Mesenchymal stem cell (in vitro differentiated cells and primary cell): Measurements from ENCODE around the gene NES.

Experiments
- DNase-seq: peaks from one replicate; pipeline ENCODE4 v3.0.0-alpha.2; 2013
- H2AFZ ChIP-seq: one replicate; pipeline ENCODE4 v1.6.1; 2013; ENCODE audit warnings: low read depth, mild to moderate bottlenecking, control low read depth, inconsistent platforms, low read length, moderate library complexity
- H2AK5ac ChIP-seq: 2 replicates; pipeline ENCODE4 v1.6.1; 2013; ENCODE audit warnings: low read length, moderate library complexity, mild to moderate bottlenecking, inconsistent platforms; ENCODE audit not compliant: severe bottlenecking
- H2BK120ac ChIP-seq: one replicate; pipeline ENCODE4 v1.6.1; 2013; ENCODE audit warnings: low read depth, mild to moderate bottlenecking, inconsistent platforms, low read length, moderate library complexity
- H2BK12ac ChIP-seq, 2 experiments: one replicate each; pipeline ENCODE4 v1.6.1; 2013; ENCODE audit warnings: inconsistent platforms in 2 of 2, low read length in 2 of 2, mild to moderate bottlenecking in 2 of 2, moderate library complexity in 2 of 2, control low read depth in 1 of 2
- H2BK15ac ChIP-seq: one replicate; pipeline ENCODE4 v1.6.1; 2013; ENCODE audit warnings: mild to moderate bottlenecking, low read depth, inconsistent platforms; ENCODE audit not compliant: poor library complexity, severe bottlenecking
- H2BK5ac ChIP-seq: 2 replicates; pipeline ENCODE4 v1.6.1; 2013; ENCODE audit warnings: low read depth, mild to moderate bottlenecking, low read length, control low read depth, inconsistent platforms; ENCODE audit not compliant: poor library complexity, severe bottlenecking
- H3K14ac ChIP-seq, 2 experiments: one replicate each; pipeline ENCODE4 v1.6.1; 2013; ENCODE audit warnings: inconsistent platforms in 2 of 2, low read length in 2 of 2, control low read depth in 1 of 2, mild to moderate bottlenecking in 1 of 2, moderate library complexity in 1 of 2
- H3K18ac ChIP-seq, 2 experiments: one replicate each; pipeline ENCODE4 v1.6.1; 2013; ENCODE audit warnings: inconsistent platforms in 2 of 2, low read length in 2 of 2, control low read depth in 1 of 2, low read depth in 1 of 2, mild to moderate bottlenecking in 1 of 2
- H3K23ac ChIP-seq, 2 experiments: one replicate each; pipeline ENCODE4 v1.6.1; 2013; ENCODE audit warnings: inconsistent platforms in 2 of 2, low read length in 2 of 2, mild to moderate bottlenecking in 2 of 2, moderate library complexity in 2 of 2, control low read depth in 1 of 2
- H3K27ac ChIP-seq: 2 replicates; pipeline ENCODE4 v1.5.1; 2013; ENCODE audit warnings: mild to moderate bottlenecking, moderate library complexity, low read length, control low read depth, inconsistent platforms; ENCODE audit not compliant: poor library complexity, severe bottlenecking
- H3K27me3 ChIP-seq, 2 experiments: 2 replicates each; pipeline versions ENCODE4 v1.6.1 to v1.7.0; 2013; ENCODE audit warnings: low read length in 2 of 2, mild to moderate bottlenecking in 2 of 2, moderate library complexity in 2 of 2, control low read depth in 1 of 2, inconsistent platforms in 1 of 2; ENCODE audit not compliant: control insufficient read depth in 1 of 2, insufficient read depth in 1 of 2
- H3K36me3 ChIP-seq, 2 experiments: 2 replicates each; pipeline versions ENCODE4 v1.6.1 to v1.7.0; 2013; ENCODE audit warnings: low read length in 2 of 2, control low read depth in 1 of 2, inconsistent platforms in 1 of 2, low read depth in 1 of 2, mild to moderate bottlenecking in 1 of 2; ENCODE audit not compliant: insufficient read depth in 2 of 2, control insufficient read depth in 1 of 2
- H3K4ac ChIP-seq, 2 experiments: one replicate each; pipeline ENCODE4 v1.6.1; 2013; ENCODE audit warnings: inconsistent platforms in 2 of 2, low read length in 2 of 2, mild to moderate bottlenecking in 2 of 2, moderate library complexity in 2 of 2, control low read depth in 1 of 2, low read depth in 1 of 2
- H3K4me1 ChIP-seq: 2 replicates; pipeline ENCODE4 v1.6.1; 2013; ENCODE audit warnings: low read depth, low read length, control low read depth; ENCODE audit not compliant: control insufficient read depth, insufficient read depth
- H3K4me2 ChIP-seq: 2 replicates; pipeline ENCODE4 v1.6.1; 2013; ENCODE audit warnings: low read length, mild to moderate bottlenecking, inconsistent platforms; ENCODE audit not compliant: poor library complexity, severe bottlenecking
- H3K4me3 ChIP-seq, 2 experiments: 2 replicates each; pipeline versions ENCODE4 v1.5.1 to v1.7.0; 2013; ENCODE audit warnings: low read length in 2 of 2, mild to moderate bottlenecking in 2 of 2, control low read depth in 1 of 2, low read depth in 1 of 2; ENCODE audit not compliant: insufficient read depth in 1 of 2
- H3K79me1 ChIP-seq: replicated peaks from 2 replicates; pipeline ENCODE4 v1.6.1; 2013; ENCODE audit warnings: mild to moderate bottlenecking, control low read depth, low read length, inconsistent platforms; ENCODE audit not compliant: poor library complexity, severe bottlenecking
- H3K9ac ChIP-seq: 2 replicates; pipeline ENCODE4 v1.7.0; 2013; ENCODE audit warnings: mild to moderate bottlenecking, low read length, moderate library complexity
- H3K9me3 ChIP-seq: 2 replicates; pipeline ENCODE4 v1.7.0; 2013; ENCODE audit warnings: mild to moderate bottlenecking, low read length; ENCODE audit not compliant: control insufficient read depth
- H4K8ac ChIP-seq: one replicate; pipeline ENCODE4 v1.6.1; 2013; ENCODE audit warnings: inconsistent platforms, mild to moderate bottlenecking, low read length, moderate library complexity
- H4K91ac ChIP-seq: one replicate; pipeline ENCODE4 v1.6.1; 2013; ENCODE audit warnings: mild to moderate bottlenecking, low read length, inconsistent platforms
- WGBS: methylation state at CpG from one replicate; pipeline ENCODE4 v1.1.7; 2013; ENCODE audit warnings: mixed read lengths; 5-methylcytosine and 5-hydroxymethylcytosine counted together

Gene NES

DNA sequence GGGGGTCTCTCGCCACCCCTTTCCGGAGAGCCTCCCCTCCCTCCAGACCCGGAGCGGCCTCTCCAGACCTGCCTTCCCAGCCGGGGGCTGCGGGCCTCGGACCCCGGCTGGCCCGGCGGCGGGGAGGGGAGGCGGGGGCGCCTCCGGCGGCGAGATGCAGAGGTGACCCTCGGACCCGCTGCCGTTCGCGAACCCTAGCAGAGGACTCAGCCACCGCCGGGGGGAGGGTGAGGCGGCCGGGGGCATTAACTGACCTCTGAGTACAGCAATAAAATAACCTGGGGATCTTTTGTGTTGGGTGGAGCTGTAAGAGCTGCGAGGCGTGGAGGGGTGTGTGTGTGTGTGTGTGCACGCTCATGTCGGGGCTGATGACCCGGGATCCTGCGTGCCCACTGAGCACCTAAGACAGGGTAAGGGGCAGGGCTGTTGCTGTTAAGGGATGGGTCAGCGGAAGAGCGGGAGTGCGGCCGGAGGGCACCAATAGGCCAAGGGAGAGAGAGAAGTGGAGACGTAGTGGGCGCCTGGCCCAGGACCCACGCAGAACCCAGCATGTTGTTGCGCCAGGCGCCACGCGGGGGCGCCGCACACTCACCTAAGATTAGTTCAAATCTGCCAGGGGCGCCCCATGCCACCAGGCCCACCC lies 51.6 kb downstream of the NES start:
- Histone ChIP-seq H3K4ac (no peak overlapping the region), H4K91ac (no peak overlapping the region), H3K9ac (no peak overlapping the region), H3K27me3 (peaks cover 65 to 84% of the 10 kb centered on the region in 2 experiments), H2AFZ (no peak overlapping the region), H2BK120ac (no peak overlapping the region), H3K18ac (peak overlapping the region in 1 of 2 experiments; percentile 35), H3K23ac (no peak overlapping the region), H3K9me3 (no peaks in the 10 kb centered on the region), H3K4me2 (peak overlapping the region; percentile 63), H3K4me3 (peak overlapping the region in 1 of 2 experiments; percentile 41), H3K36me3 (no peaks in the 10 kb centered on the region), H2BK12ac (peak overlapping the region in 1 of 2 experiments; percentile 38), H3K4me1 (peaks cover 19% of the 10 kb centered on the region), H4K8ac (peak overlapping the region; percentile 27), H3K79me1 (no peaks in the 10 kb centered on the region), H2BK15ac (peak overlapping the region; percentile 80), H3K14ac (no peak overlapping the region), H2BK5ac (no peak overlapping the region), H2AK5ac (no peak overlapping the region), H3K27ac (no peak overlapping the region)
- 4% methylated on average over 45 of the region's 45 CpGs for WGBS
- peak; percentile 56 for DNase-seq

DNA sequence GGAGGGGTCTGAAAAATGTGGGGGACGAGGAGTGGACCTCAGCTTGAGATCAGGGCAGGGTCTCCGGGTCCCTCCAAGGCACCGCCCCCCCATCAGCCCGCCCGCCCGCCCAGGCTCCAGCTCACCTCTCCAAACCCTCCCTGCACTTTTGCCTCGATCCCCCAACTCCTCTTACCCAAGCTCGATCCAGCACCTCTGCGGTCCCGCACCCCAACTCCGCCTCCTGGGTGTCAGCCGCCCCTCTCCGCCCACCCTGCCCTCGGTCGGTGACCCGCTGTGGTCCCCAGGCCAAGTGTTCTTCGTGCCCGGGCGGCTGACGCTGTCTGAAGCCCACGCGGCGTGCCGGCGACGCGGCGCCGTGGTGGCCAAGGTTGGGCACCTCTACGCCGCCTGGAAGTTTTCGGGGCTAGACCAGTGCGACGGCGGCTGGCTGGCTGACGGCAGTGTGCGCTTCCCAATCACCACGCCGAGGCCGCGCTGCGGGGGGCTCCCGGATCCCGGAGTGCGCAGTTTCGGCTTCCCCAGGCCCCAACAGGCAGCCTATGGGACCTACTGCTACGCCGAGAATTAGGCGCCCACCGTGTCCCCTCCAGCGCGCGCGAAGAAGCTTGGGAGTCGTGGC lies 52.3 kb downstream of the NES start:
- peak overlapping the region in 1 of 2 experiments; percentile 99 for H3K23ac ChIP-seq
- no peak overlapping the region for H3K9ac ChIP-seq
- peak overlapping the region; percentile 50 to 58 for H3K4me3 ChIP-seq
- peak overlapping the region in 1 of 2 experiments; percentile 35 for H3K4ac ChIP-seq
- H2BK12ac ChIP-seq = peak overlapping the region; percentile 61 to 83
- peak overlapping the region in 1 of 2 experiments; percentile 76 for H3K18ac ChIP-seq
- H4K91ac ChIP-seq = peak overlapping the region; percentile 54
- DNase-seq = no peak
- no peak overlapping the region for H2BK120ac ChIP-seq
- H2BK15ac ChIP-seq = peak overlapping the region; percentile 80
- H3K27me3 ChIP-seq = peaks cover 68 to 90% of the 10 kb centered on the region in 2 experiments
- peak overlapping the region; percentile 46 for H2AFZ ChIP-seq
- H4K8ac ChIP-seq = peak overlapping the region; percentile 19
- H3K36me3 ChIP-seq = no peaks in the 10 kb centered on the region
- 1% methylated on average over 50 of the region's 55 CpGs for WGBS
- no peak overlapping the region for H2BK5ac ChIP-seq
- no peaks in the 10 kb centered on the region for H3K79me1 ChIP-seq
- H3K4me1 ChIP-seq = peaks cover 19% of the 10 kb centered on the region
- H3K27ac ChIP-seq = no peak overlapping the region
- no peaks in the 10 kb centered on the region for H3K9me3 ChIP-seq
- no peak overlapping the region for H3K14ac ChIP-seq
- no peak overlapping the region for H2AK5ac ChIP-seq
- peak overlapping the region; percentile 93 for H3K4me2 ChIP-seq

DNA sequence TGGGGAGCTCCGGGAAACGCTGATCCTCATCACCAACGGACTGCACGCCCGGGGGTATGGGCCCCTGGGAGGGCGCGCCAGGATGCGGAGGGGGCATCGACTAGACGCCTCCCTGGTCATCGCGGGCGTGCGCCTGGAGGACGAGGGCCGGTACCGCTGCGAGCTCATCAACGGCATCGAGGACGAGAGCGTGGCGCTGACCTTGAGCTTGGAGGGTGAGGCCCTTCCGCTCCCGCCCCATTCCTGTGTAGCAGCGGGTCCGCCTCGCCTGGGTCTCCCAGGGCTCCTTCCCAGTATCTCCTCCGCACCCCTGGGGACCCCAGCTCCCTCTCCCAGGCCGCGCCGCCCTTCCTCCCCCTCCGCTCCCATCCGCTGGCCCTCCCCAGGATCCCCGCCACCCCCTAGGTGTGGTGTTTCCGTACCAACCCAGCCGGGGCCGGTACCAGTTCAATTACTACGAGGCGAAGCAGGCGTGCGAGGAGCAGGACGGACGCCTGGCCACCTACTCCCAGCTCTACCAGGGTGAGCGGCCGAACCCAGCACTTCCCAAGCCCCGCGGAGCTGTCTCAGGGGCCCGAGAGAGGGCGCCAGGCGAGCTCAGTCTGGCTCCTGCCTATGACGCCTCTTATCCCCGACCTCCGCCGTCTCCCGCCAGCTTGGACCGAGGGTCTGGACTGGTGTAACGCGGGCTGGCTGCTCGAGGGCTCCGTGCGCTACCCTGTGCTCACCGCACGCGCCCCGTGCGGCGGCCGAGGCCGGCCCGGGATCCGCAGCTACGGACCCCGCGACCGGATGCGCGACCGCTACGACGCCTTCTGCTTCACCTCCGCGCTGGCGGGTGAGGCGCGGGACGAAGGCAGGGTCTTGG lies 53.0 kb downstream of the NES start:
- no peaks in the 10 kb centered on the region for H3K36me3 ChIP-seq
- H2BK5ac ChIP-seq = no peak overlapping the region
- H2BK120ac ChIP-seq = no peak overlapping the region
- H3K79me1 ChIP-seq = no peaks in the 10 kb centered on the region
- H3K4me3 ChIP-seq = peak overlapping the region; percentile 50 to 58
- peaks cover 73 to 91% of the 10 kb centered on the region in 2 experiments for H3K27me3 ChIP-seq
- H2AFZ ChIP-seq = peak overlapping the region; percentile 46
- peak; percentile 64 for DNase-seq
- H4K91ac ChIP-seq = peak overlapping the region; percentile 54
- peak overlapping the region in 1 of 2 experiments; percentile 45 for H3K14ac ChIP-seq
- H3K4me2 ChIP-seq = peak overlapping the region; percentile 93
- H3K9ac ChIP-seq = no peak overlapping the region
- H3K4me1 ChIP-seq = peaks cover 19% of the 10 kb centered on the region
- no peak overlapping the region for H2AK5ac ChIP-seq
- no peak overlapping the region for H3K27ac ChIP-seq
- WGBS = 3% methylated on average over 62 of the region's 87 CpGs
- H2BK12ac ChIP-seq = peak overlapping the region; percentile 55 to 61
- H3K4ac ChIP-seq = no peak overlapping the region
- H3K23ac ChIP-seq = peak overlapping the region in 1 of 2 experiments; percentile 94
- H3K18ac ChIP-seq = peak overlapping the region; percentile 59 to 86
- peak overlapping the region; percentile 91 for H4K8ac ChIP-seq
- H2BK15ac ChIP-seq = no peak overlapping the region
- H3K9me3 ChIP-seq = no peaks in the 10 kb centered on the region
